HCT116 (cell line): ENCODE results near the gene GCNT2.

Source experiments
- CTCF ChIP-seq, 3 experiments: fragments of 200-600 bp in 1 of 3; sonication (generic) in 1 of 3; IDR thresholded peaks in 2 of 3; conservative IDR thresholded peaks in 1 of 3; 2 replicates each; pipeline ENCODE4 v1.5.1; 2012 to 2017; ENCODE audit warnings: low read depth in 2 of 3, low read length in 2 of 3, antibody characterized with exemption in 1 of 3, borderline replicate concordance in 1 of 3, control low read depth in 1 of 3, mild to moderate bottlenecking in 1 of 3, mixed read lengths in 1 of 3, mixed run types in 1 of 3, moderate library complexity in 1 of 3; ENCODE audit not compliant: insufficient read depth in 1 of 3
- SP1 ChIP-seq: IDR thresholded peaks from 2 replicates; pipeline ENCODE4 v1.6.1; 2012; ENCODE audit warnings: low read depth
- TCF7L2 ChIP-seq: IDR thresholded peaks from 2 replicates; pipeline ENCODE4 v1.7.0; 2011; ENCODE audit warnings: borderline replicate concordance, inconsistent platforms; ENCODE audit not compliant: insufficient read depth, insufficient read length; ENCODE audit errors: extremely low read depth

- TF ChIP-seq CTCF (IDR thresholded peaks at IDR 0.05 in 2 of 3, conservative IDR thresholded peaks at IDR 0.05 in 1 of 3; ENCODE audit: borderline replicate concordance in 1 of 3, insufficient read depth in 1 of 3, low read depth in 2 of 3, low read length in 2 of 3) (no peak), SP1 (no peak), TCF7L2 (no peak)
These were observed 100.1 kb downstream of the GCNT2 start for GRCh38 chr6:10621213-10621612.
